ENCODE results near the gene ADAP1.
"Not testable (repeated sequence)": the region's sequence is repeated elsewhere in the genome, so short reads cannot be mapped to it uniquely, and the experiment has no call there.

DNA sequence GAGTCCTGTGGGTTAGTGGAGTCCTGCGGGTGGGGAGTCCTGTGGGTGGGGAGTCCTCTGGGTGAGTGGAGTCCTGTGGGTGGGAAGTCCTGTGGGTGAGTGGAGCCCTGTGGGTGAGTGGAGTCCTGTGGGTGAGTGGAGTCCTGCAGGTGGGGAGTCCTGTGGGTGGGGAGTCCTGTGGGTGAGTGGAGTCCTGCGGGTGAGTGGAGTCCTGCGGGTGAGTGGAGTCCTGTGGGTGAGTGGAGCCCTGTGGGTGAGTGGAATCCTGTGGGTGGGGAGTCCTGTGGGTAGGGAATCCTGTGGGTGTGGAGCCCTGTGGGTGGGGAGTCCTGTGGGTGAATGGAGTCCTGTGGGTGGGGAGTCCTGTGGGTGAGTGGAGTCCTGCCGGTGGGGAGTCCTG lies 47.5 kb upstream of the ADAP1 start:
- not testable (repeated sequence) for TF ChIP-seq ESRRA (CRISPR knock-in tag; IDR thresholded peaks at IDR 0.05; ENCODE audit: low read depth); GABPA (IDR thresholded peaks at IDR 0.05; ENCODE audit: low read depth, low read length); GABPA (CRISPR knock-in tag; IDR thresholded peaks at IDR 0.05; ENCODE audit: low read depth); HDAC2 (CRISPR knock-in tag; IDR thresholded peaks at IDR 0.05); ZKSCAN1 (IDR thresholded peaks at IDR 0.05; ENCODE audit: low read length); ZNF24 (IDR thresholded peaks at IDR 0.05); AGO1 (IDR thresholded peaks at IDR 0.05; ENCODE audit: low read depth, low read length, poor library complexity, severe bottlenecking); ZNF292 (CRISPR knock-in tag; IDR thresholded peaks at IDR 0.05; ENCODE audit: borderline replicate concordance, low read depth); SMAD3 (CRISPR knock-in tag; IDR thresholded peaks at IDR 0.05); ATF7 (IDR thresholded peaks at IDR 0.05); ATF7 (CRISPR knock-in tag; IDR thresholded peaks at IDR 0.05)
- TF ChIP-seq, protein P1, sequence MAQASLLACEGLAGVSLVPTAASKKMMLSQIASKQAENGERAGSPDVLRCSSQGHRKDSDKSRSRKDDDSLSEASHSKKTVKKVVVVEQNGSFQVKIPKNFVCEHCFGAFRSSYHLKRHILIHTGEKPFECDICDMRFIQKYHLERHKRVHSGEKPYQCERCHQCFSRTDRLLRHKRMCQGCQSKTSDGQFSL (CRISPR knock-in tag; IDR thresholded peaks at IDR 0.05): not testable (repeated sequence)
- TF ChIP-seq, protein P2, sequence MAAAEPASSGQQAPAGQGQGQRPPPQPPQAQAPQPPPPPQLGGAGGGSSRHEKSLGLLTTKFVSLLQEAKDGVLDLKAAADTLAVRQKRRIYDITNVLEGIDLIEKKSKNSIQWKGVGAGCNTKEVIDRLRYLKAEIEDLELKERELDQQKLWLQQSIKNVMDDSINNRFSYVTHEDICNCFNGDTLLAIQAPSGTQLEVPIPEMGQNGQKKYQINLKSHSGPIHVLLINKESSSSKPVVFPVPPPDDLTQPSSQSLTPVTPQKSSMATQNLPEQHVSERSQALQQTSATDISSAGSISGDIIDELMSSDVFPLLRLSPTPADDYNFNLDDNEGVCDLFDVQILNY (CRISPR knock-in tag; conservative IDR thresholded peaks at IDR 0.05): not testable (repeated sequence)
- TF ChIP-seq, protein P3, sequence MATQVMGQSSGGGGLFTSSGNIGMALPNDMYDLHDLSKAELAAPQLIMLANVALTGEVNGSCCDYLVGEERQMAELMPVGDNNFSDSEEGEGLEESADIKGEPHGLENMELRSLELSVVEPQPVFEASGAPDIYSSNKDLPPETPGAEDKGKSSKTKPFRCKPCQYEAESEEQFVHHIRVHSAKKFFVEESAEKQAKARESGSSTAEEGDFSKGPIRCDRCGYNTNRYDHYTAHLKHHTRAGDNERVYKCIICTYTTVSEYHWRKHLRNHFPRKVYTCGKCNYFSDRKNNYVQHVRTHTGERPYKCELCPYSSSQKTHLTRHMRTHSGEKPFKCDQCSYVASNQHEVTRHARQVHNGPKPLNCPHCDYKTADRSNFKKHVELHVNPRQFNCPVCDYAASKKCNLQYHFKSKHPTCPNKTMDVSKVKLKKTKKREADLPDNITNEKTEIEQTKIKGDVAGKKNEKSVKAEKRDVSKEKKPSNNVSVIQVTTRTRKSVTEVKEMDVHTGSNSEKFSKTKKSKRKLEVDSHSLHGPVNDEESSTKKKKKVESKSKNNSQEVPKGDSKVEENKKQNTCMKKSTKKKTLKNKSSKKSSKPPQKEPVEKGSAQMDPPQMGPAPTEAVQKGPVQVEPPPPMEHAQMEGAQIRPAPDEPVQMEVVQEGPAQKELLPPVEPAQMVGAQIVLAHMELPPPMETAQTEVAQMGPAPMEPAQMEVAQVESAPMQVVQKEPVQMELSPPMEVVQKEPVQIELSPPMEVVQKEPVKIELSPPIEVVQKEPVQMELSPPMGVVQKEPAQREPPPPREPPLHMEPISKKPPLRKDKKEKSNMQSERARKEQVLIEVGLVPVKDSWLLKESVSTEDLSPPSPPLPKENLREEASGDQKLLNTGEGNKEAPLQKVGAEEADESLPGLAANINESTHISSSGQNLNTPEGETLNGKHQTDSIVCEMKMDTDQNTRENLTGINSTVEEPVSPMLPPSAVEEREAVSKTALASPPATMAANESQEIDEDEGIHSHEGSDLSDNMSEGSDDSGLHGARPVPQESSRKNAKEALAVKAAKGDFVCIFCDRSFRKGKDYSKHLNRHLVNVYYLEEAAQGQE (IDR thresholded peaks at IDR 0.05; ENCODE audit: borderline replicate concordance in 1 of 2, low read depth in 1 of 2, low read length in 2 of 2): not testable (repeated sequence)
- TF ChIP-seq, protein P4, sequence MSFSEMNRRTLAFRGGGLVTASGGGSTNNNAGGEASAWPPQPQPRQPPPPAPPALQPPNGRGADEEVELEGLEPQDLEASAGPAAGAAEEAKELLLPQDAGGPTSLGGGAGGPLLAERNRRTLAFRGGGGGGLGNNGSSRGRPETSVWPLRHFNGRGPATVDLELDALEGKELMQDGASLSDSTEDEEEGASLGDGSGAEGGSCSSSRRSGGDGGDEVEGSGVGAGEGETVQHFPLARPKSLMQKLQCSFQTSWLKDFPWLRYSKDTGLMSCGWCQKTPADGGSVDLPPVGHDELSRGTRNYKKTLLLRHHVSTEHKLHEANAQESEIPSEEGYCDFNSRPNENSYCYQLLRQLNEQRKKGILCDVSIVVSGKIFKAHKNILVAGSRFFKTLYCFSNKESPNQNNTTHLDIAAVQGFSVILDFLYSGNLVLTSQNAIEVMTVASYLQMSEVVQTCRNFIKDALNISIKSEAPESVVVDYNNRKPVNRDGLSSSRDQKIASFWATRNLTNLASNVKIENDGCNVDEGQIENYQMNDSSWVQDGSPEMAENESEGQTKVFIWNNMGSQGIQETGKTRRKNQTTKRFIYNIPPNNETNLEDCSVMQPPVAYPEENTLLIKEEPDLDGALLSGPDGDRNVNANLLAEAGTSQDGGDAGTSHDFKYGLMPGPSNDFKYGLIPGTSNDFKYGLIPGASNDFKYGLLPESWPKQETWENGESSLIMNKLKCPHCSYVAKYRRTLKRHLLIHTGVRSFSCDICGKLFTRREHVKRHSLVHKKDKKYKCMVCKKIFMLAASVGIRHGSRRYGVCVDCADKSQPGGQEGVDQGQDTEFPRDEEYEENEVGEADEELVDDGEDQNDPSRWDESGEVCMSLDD (CRISPR knock-in tag; IDR thresholded peaks at IDR 0.05; ENCODE audit: borderline replicate concordance): not testable (repeated sequence)
- TF ChIP-seq, protein P5, sequence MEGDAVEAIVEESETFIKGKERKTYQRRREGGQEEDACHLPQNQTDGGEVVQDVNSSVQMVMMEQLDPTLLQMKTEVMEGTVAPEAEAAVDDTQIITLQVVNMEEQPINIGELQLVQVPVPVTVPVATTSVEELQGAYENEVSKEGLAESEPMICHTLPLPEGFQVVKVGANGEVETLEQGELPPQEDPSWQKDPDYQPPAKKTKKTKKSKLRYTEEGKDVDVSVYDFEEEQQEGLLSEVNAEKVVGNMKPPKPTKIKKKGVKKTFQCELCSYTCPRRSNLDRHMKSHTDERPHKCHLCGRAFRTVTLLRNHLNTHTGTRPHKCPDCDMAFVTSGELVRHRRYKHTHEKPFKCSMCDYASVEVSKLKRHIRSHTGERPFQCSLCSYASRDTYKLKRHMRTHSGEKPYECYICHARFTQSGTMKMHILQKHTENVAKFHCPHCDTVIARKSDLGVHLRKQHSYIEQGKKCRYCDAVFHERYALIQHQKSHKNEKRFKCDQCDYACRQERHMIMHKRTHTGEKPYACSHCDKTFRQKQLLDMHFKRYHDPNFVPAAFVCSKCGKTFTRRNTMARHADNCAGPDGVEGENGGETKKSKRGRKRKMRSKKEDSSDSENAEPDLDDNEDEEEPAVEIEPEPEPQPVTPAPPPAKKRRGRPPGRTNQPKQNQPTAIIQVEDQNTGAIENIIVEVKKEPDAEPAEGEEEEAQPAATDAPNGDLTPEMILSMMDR (CRISPR knock-in tag; IDR thresholded peaks at IDR 0.05): not testable (repeated sequence)
